Measurements from ENCODE around the gene ARL14EP. TPM values are rescaled to one million over a fixed set of nuclear protein-coding genes. Genes with fewer than 3 reads are reported as not detected.

The ARL14EP gene
- total RNA-seq, 1 donor from 2014 or later: 70.5 TPM

GRCh38 chr11:30368394-30368793, 45.5 kb downstream of the ARL14EP start:
- no peak for FAIRE-seq
- DNase-seq (ENCODE audit: low spot score in 2 of 2): no peak

- DNase-seq (ENCODE audit: low spot score in 2 of 2): no peak
- FAIRE-seq: no peak
Measured at GRCh38 chr11:30370164-30370563, 47.3 kb downstream of the ARL14EP start.

DNA sequence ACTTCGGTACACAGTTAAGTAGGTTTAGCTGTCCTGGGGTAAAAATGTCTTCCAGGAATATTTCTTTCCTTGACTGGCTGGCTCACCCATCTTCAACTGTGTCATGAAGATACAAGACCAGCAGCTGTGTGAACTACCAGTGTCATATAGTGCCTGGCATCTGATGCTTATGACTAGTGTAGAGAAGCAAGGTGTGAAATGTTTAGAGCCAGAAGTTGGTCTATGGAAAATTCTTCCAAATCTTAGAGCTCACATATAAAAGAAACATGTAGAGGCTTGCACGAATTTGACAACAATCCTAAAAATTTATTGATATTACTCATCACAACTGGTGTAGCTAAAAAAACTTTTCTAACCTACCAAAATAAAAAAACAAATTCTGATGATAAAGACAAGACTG, 54.4 kb downstream of the ARL14EP start:
- FAIRE-seq: no peak

GRCh38 chr11:30380846-30381245, 57.9 kb downstream of the ARL14EP start:
- DNase-seq (ENCODE audit: low spot score in 2 of 2) (no peak), FAIRE-seq (no peak)

More for the DNA sequence above, 54.4 kb downstream of the ARL14EP start:
- DNase-seq (ENCODE audit: low spot score in 2 of 2): no peak

DNA sequence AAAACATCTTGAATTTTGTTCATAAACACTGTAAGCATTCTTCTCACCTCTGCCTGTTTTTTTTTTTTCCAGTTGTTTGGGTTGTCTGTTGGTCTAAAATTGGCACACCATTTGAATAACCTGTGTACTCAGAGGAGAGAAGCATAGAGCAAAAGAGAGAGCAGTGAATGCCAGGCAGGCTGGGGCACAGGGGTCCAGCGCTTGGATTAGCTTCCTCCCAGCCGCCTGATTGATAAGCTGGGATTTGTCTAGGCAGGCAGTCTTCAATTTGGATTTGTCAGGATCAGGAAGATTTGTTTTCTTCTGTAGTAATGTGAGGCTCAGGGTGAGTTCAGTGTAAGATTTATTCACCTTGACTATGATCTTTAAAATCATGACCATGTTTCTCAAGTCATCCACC, 59.0 kb downstream of the ARL14EP start:
- FAIRE-seq (no peak), DNase-seq (ENCODE audit: low spot score in 2 of 2) (no peak)

Other genes starting within 250 kb of the ARL14EP start
- not detected for gene FSHB, start 92.1 kb upstream of the ARL14EP start, total RNA-seq

All from frontal cortex (tissue), 4 donors.